GM12874 (cell line): Measurements from ENCODE around the gene CCIN.

Experiments used
- CTCF ChIP-seq: IDR thresholded peaks from 2 replicates; pipeline ENCODE4 v1.5.1; 2011; ENCODE audit warnings: low read depth, mild to moderate bottlenecking, control low read depth, low read length, moderate library complexity; ENCODE audit not compliant: insufficient read depth

Gene CCIN

GRCh38 chr9:36173861-36174260, 4.7 kb downstream of the CCIN start:
- TF ChIP-seq CTCF, result no peak

- no peak for TF ChIP-seq CTCF
These were observed 5.1 kb downstream of the CCIN start for GRCh38 chr9:36174271-36174670.

DNA sequence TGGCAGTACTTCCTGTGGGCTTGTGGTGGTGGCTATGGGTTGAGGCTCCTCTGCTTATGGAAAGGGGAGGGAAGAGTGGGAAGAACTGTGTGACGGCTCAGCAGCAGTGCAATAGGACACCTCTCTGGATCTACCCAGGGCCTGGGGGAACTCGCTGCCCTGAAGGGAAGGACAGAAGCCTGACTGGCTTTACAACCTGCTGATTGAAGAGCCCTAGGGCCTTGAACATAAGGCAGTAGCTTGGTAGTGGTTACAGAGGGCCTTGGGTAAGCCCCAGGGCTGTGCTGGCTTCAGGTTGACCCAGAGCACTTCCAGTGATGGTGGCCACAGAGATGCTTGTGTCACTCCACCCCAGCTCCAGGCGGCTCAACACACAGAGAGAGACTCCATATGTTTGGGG, 5.5 kb downstream of the CCIN start:
- TF ChIP-seq CTCF, result no peak

DNA sequence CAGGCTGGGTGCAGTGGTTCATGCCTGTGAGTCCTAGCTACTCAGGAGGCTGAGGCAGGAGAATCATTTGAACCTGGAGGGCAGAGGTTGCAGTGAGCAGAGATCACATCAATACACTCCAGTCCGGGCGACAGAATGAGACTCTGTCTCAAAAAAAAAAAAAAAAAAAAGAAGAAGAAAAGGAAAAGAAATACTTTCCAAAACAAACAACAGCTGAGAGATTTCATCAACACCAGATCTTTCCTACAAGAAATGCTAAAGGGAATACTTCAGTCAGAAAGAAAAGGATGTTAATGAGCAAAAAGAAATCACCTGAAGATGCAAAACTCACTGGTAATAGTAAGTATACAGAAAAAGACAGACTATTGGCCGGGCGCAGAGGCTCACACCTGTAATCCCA, 8.4 kb downstream of the CCIN start:
- TF ChIP-seq CTCF, result no peak

- no peak for TF ChIP-seq CTCF
These were observed 18.2 kb downstream of the CCIN start for GRCh38 chr9:36187414-36187813.

DNA sequence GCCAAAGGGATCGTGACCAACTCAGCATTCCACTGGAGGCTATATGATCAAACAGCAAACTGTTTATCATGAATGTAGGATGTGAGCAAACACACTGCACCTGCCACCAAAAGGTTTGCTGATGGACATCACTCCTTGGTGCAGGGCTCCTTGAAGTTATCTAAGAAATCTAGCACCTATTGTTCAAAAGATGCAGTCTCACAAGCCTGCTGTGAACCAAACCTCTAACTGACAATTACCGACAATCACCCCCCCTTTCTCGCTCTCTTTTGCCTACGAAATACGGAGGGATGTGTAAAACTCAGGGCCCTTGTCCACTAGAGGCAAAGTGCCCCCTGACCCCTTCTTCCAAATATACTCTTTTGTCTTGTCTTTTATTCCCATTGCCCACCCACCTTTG, 19.0 kb downstream of the CCIN start:
- TF ChIP-seq CTCF, result no peak

DNA sequence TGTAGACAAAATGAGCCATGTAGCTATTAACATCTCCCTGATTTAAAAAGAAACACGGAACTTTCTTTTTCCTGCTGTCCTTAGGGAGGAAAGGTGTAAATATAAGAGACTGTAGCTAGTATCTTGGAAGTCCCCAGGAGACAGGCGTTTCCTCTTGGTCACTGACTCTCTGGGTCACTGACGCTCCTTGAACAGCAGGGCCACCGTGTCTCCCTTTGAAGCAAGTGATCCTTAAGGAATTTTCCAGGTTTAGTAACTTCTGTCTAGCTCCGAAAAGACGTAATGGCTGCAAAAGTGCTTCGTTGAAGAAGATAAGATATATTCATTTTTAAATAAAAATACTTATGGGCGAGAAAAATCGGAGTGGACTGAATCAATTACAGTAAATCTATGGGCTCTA, 20.8 kb downstream of the CCIN start:
- TF ChIP-seq CTCF, result no peak
